Measurements from ENCODE around the gene NPFFR1.

- TF ChIP-seq ZNF560 (tag by site-specific recombination; IDR thresholded peaks at IDR 0.05; ENCODE audit: borderline replicate concordance) (no peak), CTCF (tag by site-specific recombination; IDR thresholded peaks at IDR 0.05) (no peak), ZNF169 (tag by site-specific recombination; IDR thresholded peaks at IDR 0.05) (no peak), MEIS1 (CRISPR knock-in tag; IDR thresholded peaks at IDR 0.05; ENCODE audit: borderline replicate concordance) (no peak), KLF10 (tag by site-specific recombination; IDR thresholded peaks at IDR 0.05) (no peak), ZNF138 (tag by site-specific recombination; IDR thresholded peaks at IDR 0.05; ENCODE audit: borderline replicate concordance) (no peak), ZNF555 (tag by site-specific recombination; conservative IDR thresholded peaks at IDR 0.05) (no peak), ZNF707 (tag by site-specific recombination; IDR thresholded peaks at IDR 0.05) (no peak), ZBTB6 (tag by site-specific recombination; IDR thresholded peaks at IDR 0.05) (no peak)
Measured at GRCh38 chr10:70283445-70284399, at the start of gene NPFFR1.

Measured in HEK293 (cell line).